Measurements from ENCODE around the gene GIPR. TPM values are rescaled to one million over a fixed set of nuclear protein-coding genes. Genes with fewer than 3 reads are reported as not detected.

The GIPR gene
- total and polyA plus RNA-seq, 10 of the 15 experiments (the other 5 are each of a cell fraction or from before 2014, with no cell fraction given) = 1.7 to 26.3 (median 13.7) TPM

- TF ChIP-seq, protein P1, sequence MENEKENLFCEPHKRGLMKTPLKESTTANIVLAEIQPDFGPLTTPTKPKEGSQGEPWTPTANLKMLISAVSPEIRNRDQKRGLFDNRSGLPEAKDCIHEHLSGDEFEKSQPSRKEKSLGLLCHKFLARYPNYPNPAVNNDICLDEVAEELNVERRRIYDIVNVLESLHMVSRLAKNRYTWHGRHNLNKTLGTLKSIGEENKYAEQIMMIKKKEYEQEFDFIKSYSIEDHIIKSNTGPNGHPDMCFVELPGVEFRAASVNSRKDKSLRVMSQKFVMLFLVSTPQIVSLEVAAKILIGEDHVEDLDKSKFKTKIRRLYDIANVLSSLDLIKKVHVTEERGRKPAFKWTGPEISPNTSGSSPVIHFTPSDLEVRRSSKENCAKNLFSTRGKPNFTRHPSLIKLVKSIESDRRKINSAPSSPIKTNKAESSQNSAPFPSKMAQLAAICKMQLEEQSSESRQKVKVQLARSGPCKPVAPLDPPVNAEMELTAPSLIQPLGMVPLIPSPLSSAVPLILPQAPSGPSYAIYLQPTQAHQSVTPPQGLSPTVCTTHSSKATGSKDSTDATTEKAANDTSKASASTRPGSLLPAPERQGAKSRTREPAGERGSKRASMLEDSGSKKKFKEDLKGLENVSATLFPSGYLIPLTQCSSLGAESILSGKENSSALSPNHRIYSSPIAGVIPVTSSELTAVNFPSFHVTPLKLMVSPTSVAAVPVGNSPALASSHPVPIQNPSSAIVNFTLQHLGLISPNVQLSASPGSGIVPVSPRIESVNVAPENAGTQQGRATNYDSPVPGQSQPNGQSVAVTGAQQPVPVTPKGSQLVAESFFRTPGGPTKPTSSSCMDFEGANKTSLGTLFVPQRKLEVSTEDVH (IDR thresholded peaks at IDR 0.05; ENCODE audit: low read depth, partially characterized antibody) = no peak
- TF ChIP-seq CUX1 (IDR thresholded peaks at IDR 0.05; ENCODE audit: insufficient replicate concordance, low read depth, low read length) (no peak), MYB (IDR thresholded peaks at IDR 0.05; ENCODE audit: borderline replicate concordance, low read depth, low read length) (no peak), PAX8 (IDR thresholded peaks at IDR 0.05) (no peak), EED (IDR thresholded peaks at IDR 0.05; ENCODE audit: low read depth) (peak; percentile 80; the same call in 1 of the 2 replicates), POLR2A (IDR thresholded peaks at IDR 0.05; ENCODE audit: low read depth, low read length) (no peak), RBBP5 (conservative IDR thresholded peaks at IDR 0.05) (no peak), SMC3 (IDR thresholded peaks at IDR 0.05; ENCODE audit: borderline replicate concordance, low read length) (peak; percentile 71), ZNF217 (IDR thresholded peaks at IDR 0.05) (no peak), TAF1 (IDR thresholded peaks at IDR 0.05; ENCODE audit: borderline replicate concordance, low read depth, low read length) (no peak), SKIL (IDR thresholded peaks at IDR 0.05; ENCODE audit: low read depth, poor library complexity, severe bottlenecking) (peak; percentile 19), RAD21 (IDR thresholded peaks at IDR 0.05; ENCODE audit: insufficient read depth, low read depth, low read length) (peak; percentile 55), KLF5 (IDR thresholded peaks at IDR 0.05; ENCODE audit: partially characterized antibody) (no peak), ZZZ3 (IDR thresholded peaks at IDR 0.05; ENCODE audit: control insufficient read depth, insufficient read length, low read depth) (no peak), POLR2AphosphoS2 (IDR thresholded peaks at IDR 0.05; ENCODE audit: low read depth, low read length) (no peak), MYC (IDR thresholded peaks at IDR 0.05; ENCODE audit: insufficient read depth, insufficient read length, insufficient replicate concordance, low read length, severe bottlenecking) (no peak), SREBF2 (IDR thresholded peaks at IDR 0.05; ENCODE audit: low read length) (no peak), SMAD1 (IDR thresholded peaks at IDR 0.05; ENCODE audit: low read depth, partially characterized antibody) (no peak), ATF7 (IDR thresholded peaks at IDR 0.05; ENCODE audit: low read depth) (no peak)
- TF ChIP-seq, protein P2, sequence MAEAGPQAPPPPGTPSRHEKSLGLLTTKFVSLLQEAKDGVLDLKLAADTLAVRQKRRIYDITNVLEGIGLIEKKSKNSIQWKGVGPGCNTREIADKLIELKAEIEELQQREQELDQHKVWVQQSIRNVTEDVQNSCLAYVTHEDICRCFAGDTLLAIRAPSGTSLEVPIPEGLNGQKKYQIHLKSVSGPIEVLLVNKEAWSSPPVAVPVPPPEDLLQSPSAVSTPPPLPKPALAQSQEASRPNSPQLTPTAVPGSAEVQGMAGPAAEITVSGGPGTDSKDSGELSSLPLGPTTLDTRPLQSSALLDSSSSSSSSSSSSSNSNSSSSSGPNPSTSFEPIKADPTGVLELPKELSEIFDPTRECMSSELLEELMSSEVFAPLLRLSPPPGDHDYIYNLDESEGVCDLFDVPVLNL (IDR thresholded peaks at IDR 0.05; ENCODE audit: low read depth, low read length) = no peak
Observed at GRCh38 chr19:45693106-45693788, 25.2 kb downstream of the GIPR start (continued).
